ENCODE measurements around the gene TOR1B.
"Not testable (repeated sequence)": the region's sequence is repeated elsewhere in the genome, so short reads cannot be mapped to it uniquely, and the experiment has no call there.

TOR1B gene

DNA sequence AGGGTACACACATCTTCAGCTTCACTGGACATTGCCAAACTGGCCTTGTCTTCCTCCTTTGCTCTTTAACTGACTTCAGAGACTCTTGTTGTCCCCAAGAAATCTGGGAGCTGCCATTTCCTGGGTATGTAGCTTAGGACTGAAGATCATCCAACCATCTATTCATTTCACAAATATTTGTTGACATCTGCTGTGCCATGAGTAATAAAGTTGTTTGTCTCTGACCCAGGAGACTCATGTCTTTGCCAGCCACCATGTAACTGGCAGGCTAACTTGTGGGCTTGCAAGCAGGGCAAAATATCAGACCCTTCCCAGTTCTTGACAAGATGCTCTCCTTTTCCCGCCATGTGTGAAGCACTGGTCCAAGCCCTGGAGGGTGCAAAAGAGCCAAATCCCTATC lies 17.1 kb upstream of the TOR1B start:
- H3K4me3 ChIP-seq (ENCODE audit: low read depth, low read length): no peak overlapping the region
- TF ChIP-seq, protein P1, sequence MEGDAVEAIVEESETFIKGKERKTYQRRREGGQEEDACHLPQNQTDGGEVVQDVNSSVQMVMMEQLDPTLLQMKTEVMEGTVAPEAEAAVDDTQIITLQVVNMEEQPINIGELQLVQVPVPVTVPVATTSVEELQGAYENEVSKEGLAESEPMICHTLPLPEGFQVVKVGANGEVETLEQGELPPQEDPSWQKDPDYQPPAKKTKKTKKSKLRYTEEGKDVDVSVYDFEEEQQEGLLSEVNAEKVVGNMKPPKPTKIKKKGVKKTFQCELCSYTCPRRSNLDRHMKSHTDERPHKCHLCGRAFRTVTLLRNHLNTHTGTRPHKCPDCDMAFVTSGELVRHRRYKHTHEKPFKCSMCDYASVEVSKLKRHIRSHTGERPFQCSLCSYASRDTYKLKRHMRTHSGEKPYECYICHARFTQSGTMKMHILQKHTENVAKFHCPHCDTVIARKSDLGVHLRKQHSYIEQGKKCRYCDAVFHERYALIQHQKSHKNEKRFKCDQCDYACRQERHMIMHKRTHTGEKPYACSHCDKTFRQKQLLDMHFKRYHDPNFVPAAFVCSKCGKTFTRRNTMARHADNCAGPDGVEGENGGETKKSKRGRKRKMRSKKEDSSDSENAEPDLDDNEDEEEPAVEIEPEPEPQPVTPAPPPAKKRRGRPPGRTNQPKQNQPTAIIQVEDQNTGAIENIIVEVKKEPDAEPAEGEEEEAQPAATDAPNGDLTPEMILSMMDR (IDR thresholded peaks at IDR 0.05; ENCODE audit: borderline replicate concordance, insufficient read depth, low read depth, low read length): no peak

DNA sequence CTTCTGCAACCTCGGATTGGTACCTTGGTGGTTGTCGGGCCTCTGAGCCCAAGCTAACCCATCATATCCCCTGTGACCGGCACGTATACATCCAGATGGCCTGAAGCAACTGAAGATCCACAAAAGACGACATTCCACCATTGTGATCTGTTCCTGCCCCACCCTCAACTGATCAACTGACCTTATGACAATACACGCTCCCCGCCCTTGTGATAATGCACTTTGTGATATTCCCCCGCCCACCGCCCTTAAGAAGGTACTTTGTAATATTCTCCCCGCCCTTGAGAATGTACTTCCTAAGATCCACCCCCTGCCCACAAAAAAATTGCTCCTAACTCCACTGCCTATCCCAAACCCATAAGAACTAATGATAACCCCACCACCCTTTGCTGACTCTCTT lies 16.5 kb upstream of the TOR1B start:
- H3K4me3 ChIP-seq (ENCODE audit: low read depth, low read length): no peak overlapping the region
- TF ChIP-seq, protein P1 (IDR thresholded peaks at IDR 0.05; ENCODE audit: borderline replicate concordance, insufficient read depth, low read depth, low read length): no peak

DNA sequence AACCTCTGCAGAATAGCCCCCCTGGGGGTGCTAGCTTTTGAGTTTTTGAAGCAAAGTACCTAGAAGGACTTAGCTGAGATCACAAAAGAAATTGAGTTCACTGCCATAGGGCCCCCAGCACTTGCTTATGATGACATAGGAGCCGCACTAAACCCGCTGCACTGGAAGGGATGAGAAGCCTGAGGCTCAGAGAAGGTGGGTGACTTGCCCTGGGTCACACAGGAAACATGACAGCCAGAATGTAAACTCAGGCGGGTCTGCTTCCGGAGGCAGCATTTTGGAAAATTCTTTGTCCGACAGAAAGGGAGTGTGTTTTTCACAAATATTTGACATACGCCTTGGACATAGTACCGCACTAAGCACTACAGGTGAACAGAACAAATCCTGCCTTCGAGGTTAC lies 8.4 kb upstream of the TOR1B start:
- TF ChIP-seq, protein P1 (IDR thresholded peaks at IDR 0.05; ENCODE audit: borderline replicate concordance, insufficient read depth, low read depth, low read length): no peak
- H3K4me3 ChIP-seq (ENCODE audit: low read depth, low read length): no peak overlapping the region

DNA sequence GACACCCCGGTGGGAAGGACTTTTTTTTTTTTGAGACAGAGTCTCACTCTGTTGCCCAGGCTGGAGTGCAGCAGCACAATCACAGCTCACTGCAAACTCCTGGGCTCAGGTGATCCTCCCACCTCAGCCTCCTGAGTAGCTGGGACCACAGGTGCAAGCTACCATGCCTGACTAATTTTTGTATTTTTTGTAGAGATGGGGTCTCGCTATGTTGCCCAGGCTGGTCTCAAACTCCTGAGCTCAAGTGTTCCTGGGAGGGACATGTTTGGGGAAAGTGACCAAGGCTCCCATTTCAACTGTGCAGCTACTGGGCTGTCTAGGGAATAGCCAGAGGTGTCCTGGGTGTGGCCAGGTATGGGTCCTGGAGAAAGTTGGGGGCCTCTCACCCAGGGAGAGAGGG lies 7.0 kb upstream of the TOR1B start:
- not testable (repeated sequence) for H3K4me3 ChIP-seq (ENCODE audit: low read depth, low read length)

DNA sequence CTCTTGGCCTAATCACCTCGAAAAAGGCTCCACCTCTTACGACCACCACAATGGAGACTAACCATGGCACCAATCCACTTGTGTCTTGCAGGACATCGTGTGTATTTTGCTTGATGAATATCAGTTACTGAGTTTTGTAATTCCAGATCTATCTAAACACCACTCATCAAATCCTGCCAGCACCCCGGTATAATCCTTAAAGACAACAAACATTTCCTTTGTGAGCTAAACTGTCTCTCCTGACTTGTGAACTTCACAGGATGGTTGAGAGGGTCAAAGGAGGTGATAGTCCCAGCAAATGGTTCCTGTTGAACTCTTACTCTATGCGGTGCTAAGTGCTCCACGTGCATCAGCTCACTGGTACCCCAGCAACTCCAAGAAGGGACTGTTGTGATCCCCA lies 4.0 kb upstream of the TOR1B start:
- TF ChIP-seq, protein P1 (IDR thresholded peaks at IDR 0.05; ENCODE audit: borderline replicate concordance, insufficient read depth, low read depth, low read length): no peak
- no peak overlapping the region for H3K4me3 ChIP-seq (ENCODE audit: low read depth, low read length)

DNA sequence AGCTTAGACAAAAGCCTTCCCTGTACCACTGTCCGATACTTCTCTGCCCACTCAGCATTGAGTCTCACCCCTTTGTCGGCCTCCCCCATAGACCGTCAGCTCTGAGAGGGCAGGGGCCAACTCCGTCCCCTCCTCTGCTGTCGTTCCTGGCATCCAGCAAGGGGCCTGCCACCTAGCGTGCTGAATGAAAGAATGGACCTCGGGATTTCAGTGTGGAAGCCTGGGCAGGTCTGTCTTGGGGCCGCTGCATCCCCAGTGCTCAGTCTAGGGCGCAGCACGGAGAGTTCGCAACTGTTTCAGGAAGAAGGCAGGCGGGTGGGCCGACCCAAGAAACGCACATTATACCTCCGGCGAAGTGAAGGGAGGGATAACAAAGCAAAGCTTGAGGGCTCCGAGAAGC lies 1.5 kb upstream of the TOR1B start:
- TF ChIP-seq, protein P1 (IDR thresholded peaks at IDR 0.05; ENCODE audit: borderline replicate concordance, insufficient read depth, low read depth, low read length): no peak
- no peak overlapping the region for H3K4me3 ChIP-seq (ENCODE audit: low read depth, low read length)

DNA sequence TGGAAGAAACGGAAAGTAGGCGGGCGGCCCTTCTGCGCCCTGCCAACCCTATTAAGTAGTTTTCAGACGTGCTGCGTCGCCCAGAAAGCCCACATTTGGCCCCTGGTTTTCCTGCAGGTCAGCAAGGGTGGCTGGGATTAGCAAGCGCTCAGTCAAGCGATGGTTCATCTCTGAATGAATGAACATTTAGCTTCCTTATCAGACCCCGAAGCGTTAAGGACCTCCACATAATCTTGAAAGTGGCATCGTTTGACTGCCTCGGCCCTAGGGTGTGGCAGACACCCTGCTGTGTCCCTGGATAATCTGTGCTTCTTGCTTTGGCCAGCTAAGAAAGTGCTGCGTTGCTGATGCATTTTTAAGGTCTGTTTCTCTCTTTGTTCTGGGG lies 684 bp downstream of the TOR1B start:
- peak overlapping the region; percentile 99 for H3K4me3 ChIP-seq (ENCODE audit: low read depth, low read length)
- TF ChIP-seq, protein P1 (IDR thresholded peaks at IDR 0.05; ENCODE audit: borderline replicate concordance, insufficient read depth, low read depth, low read length): no peak

DNA sequence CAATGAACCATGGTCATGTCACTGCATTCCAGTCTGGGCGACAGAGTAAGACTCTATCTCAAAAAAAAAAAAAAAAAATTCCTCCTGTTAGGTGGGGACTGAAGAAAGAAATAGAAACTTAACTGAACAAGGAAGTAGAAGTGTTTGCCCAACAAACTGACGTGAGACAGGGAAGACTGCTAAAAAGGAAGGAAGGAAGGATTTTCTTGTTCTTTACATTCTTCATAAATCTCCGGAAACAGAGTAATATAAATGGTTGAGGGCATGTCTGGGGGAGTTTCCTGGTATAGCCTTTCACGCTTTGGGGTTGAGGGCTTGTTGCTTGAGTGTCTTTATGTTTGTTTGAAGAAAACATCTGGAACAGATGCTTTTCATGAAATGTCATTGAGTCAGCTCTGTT lies 3.1 kb downstream of the TOR1B start:
- TF ChIP-seq, protein P1 (IDR thresholded peaks at IDR 0.05; ENCODE audit: borderline replicate concordance, insufficient read depth, low read depth, low read length): no peak
- H3K4me3 ChIP-seq (ENCODE audit: low read depth, low read length): no peak overlapping the region
